Mesenchymal stem cell (in vitro differentiated cells and primary cell): Measurements from ENCODE around the gene OTULIN.

Experiments
- DNase-seq: peaks from one replicate; pipeline ENCODE4 v3.0.0-alpha.2; 2013
- H2AFZ ChIP-seq: one replicate; pipeline ENCODE4 v1.6.1; 2013; ENCODE audit warnings: low read depth, mild to moderate bottlenecking, control low read depth, inconsistent platforms, low read length, moderate library complexity
- H2AK5ac ChIP-seq: 2 replicates; pipeline ENCODE4 v1.6.1; 2013; ENCODE audit warnings: low read length, moderate library complexity, mild to moderate bottlenecking, inconsistent platforms; ENCODE audit not compliant: severe bottlenecking
- H2BK120ac ChIP-seq: one replicate; pipeline ENCODE4 v1.6.1; 2013; ENCODE audit warnings: low read depth, mild to moderate bottlenecking, inconsistent platforms, low read length, moderate library complexity
- H2BK12ac ChIP-seq, 2 experiments: one replicate each; pipeline ENCODE4 v1.6.1; 2013; ENCODE audit warnings: inconsistent platforms in 2 of 2, low read length in 2 of 2, mild to moderate bottlenecking in 2 of 2, moderate library complexity in 2 of 2, control low read depth in 1 of 2
- H2BK15ac ChIP-seq: one replicate; pipeline ENCODE4 v1.6.1; 2013; ENCODE audit warnings: mild to moderate bottlenecking, low read depth, inconsistent platforms; ENCODE audit not compliant: poor library complexity, severe bottlenecking
- H2BK5ac ChIP-seq: 2 replicates; pipeline ENCODE4 v1.6.1; 2013; ENCODE audit warnings: low read depth, mild to moderate bottlenecking, low read length, control low read depth, inconsistent platforms; ENCODE audit not compliant: poor library complexity, severe bottlenecking
- H3K14ac ChIP-seq, 2 experiments: one replicate each; pipeline ENCODE4 v1.6.1; 2013; ENCODE audit warnings: inconsistent platforms in 2 of 2, low read length in 2 of 2, control low read depth in 1 of 2, mild to moderate bottlenecking in 1 of 2, moderate library complexity in 1 of 2
- H3K18ac ChIP-seq, 2 experiments: one replicate each; pipeline ENCODE4 v1.6.1; 2013; ENCODE audit warnings: inconsistent platforms in 2 of 2, low read length in 2 of 2, control low read depth in 1 of 2, low read depth in 1 of 2, mild to moderate bottlenecking in 1 of 2
- H3K23ac ChIP-seq, 2 experiments: one replicate each; pipeline ENCODE4 v1.6.1; 2013; ENCODE audit warnings: inconsistent platforms in 2 of 2, low read length in 2 of 2, mild to moderate bottlenecking in 2 of 2, moderate library complexity in 2 of 2, control low read depth in 1 of 2
- H3K27ac ChIP-seq: 2 replicates; pipeline ENCODE4 v1.5.1; 2013; ENCODE audit warnings: mild to moderate bottlenecking, moderate library complexity, low read length, control low read depth, inconsistent platforms; ENCODE audit not compliant: poor library complexity, severe bottlenecking
- H3K27me3 ChIP-seq, 2 experiments: 2 replicates each; pipeline versions ENCODE4 v1.6.1 to v1.7.0; 2013; ENCODE audit warnings: low read length in 2 of 2, mild to moderate bottlenecking in 2 of 2, moderate library complexity in 2 of 2, control low read depth in 1 of 2, inconsistent platforms in 1 of 2; ENCODE audit not compliant: control insufficient read depth in 1 of 2, insufficient read depth in 1 of 2
- H3K36me3 ChIP-seq, 2 experiments: 2 replicates each; pipeline versions ENCODE4 v1.6.1 to v1.7.0; 2013; ENCODE audit warnings: low read length in 2 of 2, control low read depth in 1 of 2, inconsistent platforms in 1 of 2, low read depth in 1 of 2, mild to moderate bottlenecking in 1 of 2; ENCODE audit not compliant: insufficient read depth in 2 of 2, control insufficient read depth in 1 of 2
- H3K4ac ChIP-seq, 2 experiments: one replicate each; pipeline ENCODE4 v1.6.1; 2013; ENCODE audit warnings: inconsistent platforms in 2 of 2, low read length in 2 of 2, mild to moderate bottlenecking in 2 of 2, moderate library complexity in 2 of 2, control low read depth in 1 of 2, low read depth in 1 of 2
- H3K4me1 ChIP-seq: 2 replicates; pipeline ENCODE4 v1.6.1; 2013; ENCODE audit warnings: low read depth, low read length, control low read depth; ENCODE audit not compliant: control insufficient read depth, insufficient read depth
- H3K4me2 ChIP-seq: 2 replicates; pipeline ENCODE4 v1.6.1; 2013; ENCODE audit warnings: low read length, mild to moderate bottlenecking, inconsistent platforms; ENCODE audit not compliant: poor library complexity, severe bottlenecking
- H3K4me3 ChIP-seq, 2 experiments: 2 replicates each; pipeline versions ENCODE4 v1.5.1 to v1.7.0; 2013; ENCODE audit warnings: low read length in 2 of 2, mild to moderate bottlenecking in 2 of 2, control low read depth in 1 of 2, low read depth in 1 of 2; ENCODE audit not compliant: insufficient read depth in 1 of 2
- H3K79me1 ChIP-seq: replicated peaks from 2 replicates; pipeline ENCODE4 v1.6.1; 2013; ENCODE audit warnings: mild to moderate bottlenecking, control low read depth, low read length, inconsistent platforms; ENCODE audit not compliant: poor library complexity, severe bottlenecking
- H3K9ac ChIP-seq: 2 replicates; pipeline ENCODE4 v1.7.0; 2013; ENCODE audit warnings: mild to moderate bottlenecking, low read length, moderate library complexity
- H3K9me3 ChIP-seq: 2 replicates; pipeline ENCODE4 v1.7.0; 2013; ENCODE audit warnings: mild to moderate bottlenecking, low read length; ENCODE audit not compliant: control insufficient read depth
- H4K8ac ChIP-seq: one replicate; pipeline ENCODE4 v1.6.1; 2013; ENCODE audit warnings: inconsistent platforms, mild to moderate bottlenecking, low read length, moderate library complexity
- H4K91ac ChIP-seq: one replicate; pipeline ENCODE4 v1.6.1; 2013; ENCODE audit warnings: mild to moderate bottlenecking, low read length, inconsistent platforms
- WGBS: methylation state at CpG from one replicate; pipeline ENCODE4 v1.1.7; 2013; ENCODE audit warnings: mixed read lengths; 5-methylcytosine and 5-hydroxymethylcytosine counted together

Gene OTULIN

GRCh38 chr5:14665101-14665822 lies 744 bp downstream of the OTULIN start:
- H3K36me3 ChIP-seq, result peaks cover 0 to 13% of the 10 kb centered on the region in 2 experiments
- no peak overlapping the region for H2AK5ac ChIP-seq
- WGBS, result 8% methylated on average over 17 of the region's 21 CpGs
- no peak overlapping the region for H4K91ac ChIP-seq
- H2BK5ac ChIP-seq, result no peak overlapping the region
- peak overlapping the region in 1 of 2 experiments; percentile 66 for H3K23ac ChIP-seq
- no peak overlapping the region for H2BK12ac ChIP-seq
- H3K18ac ChIP-seq, result peak overlapping the region; percentile 89 to 92
- H3K27me3 ChIP-seq, result no peaks in the 10 kb centered on the region
- no peak overlapping the region for H4K8ac ChIP-seq
- H3K14ac ChIP-seq, result no peak overlapping the region
- H3K4ac ChIP-seq, result no peak overlapping the region
- H2BK120ac ChIP-seq, result peak overlapping the region; percentile 85
- H3K9me3 ChIP-seq, result no peaks in the 10 kb centered on the region
- peak overlapping the region; percentile 15 for H2BK15ac ChIP-seq
- H3K79me1 ChIP-seq, result peaks cover 14% of the 10 kb centered on the region
- H3K27ac ChIP-seq, result peak overlapping the region; percentile 33
- peak overlapping the region; percentile 91 for H3K4me2 ChIP-seq
- H2AFZ ChIP-seq, result no peak overlapping the region
- H3K4me1 ChIP-seq, result peaks cover 8% of the 10 kb centered on the region
- peak overlapping the region; percentile 94 for H3K9ac ChIP-seq
- DNase-seq, result peak; percentile 41
- H3K4me3 ChIP-seq, result peak overlapping the region; percentile 85 to 88

DNA sequence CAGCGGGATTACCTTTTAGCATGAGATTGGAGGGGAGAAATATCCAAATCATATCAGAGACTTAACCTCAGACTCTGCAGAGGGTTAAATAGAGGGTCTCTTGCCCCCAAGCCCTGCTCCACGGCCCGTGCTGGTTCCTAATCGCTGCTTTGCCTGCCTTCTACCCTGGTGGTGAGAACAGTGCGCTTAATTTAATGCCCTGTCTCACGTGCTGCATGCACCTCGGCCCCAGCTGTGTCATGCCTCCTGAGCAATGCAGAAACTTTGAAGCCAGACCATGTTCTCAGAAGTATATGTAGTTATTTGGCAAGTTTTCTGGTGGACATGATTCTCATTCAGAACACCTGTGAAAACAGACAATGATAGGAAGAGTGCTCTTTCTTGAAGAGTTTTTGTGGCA lies 1.4 kb downstream of the OTULIN start:
- Histone ChIP-seq H3K9ac (peak overlapping the region; percentile 94), H3K4me1 (peaks cover 8% of the 10 kb centered on the region), H2BK15ac (no peak overlapping the region), H3K36me3 (peaks cover 0 to 13% of the 10 kb centered on the region in 2 experiments), H2BK12ac (no peak overlapping the region), H3K27me3 (no peaks in the 10 kb centered on the region), H3K79me1 (peaks cover 16% of the 10 kb centered on the region), H2AK5ac (no peak overlapping the region), H3K27ac (no peak overlapping the region), H3K18ac (no peak overlapping the region), H2AFZ (no peak overlapping the region), H3K4ac (no peak overlapping the region), H4K91ac (no peak overlapping the region), H4K8ac (no peak overlapping the region), H2BK120ac (no peak overlapping the region), H2BK5ac (no peak overlapping the region), H3K14ac (no peak overlapping the region), H3K4me3 (peak overlapping the region in 1 of 2 experiments; percentile 85), H3K4me2 (peak overlapping the region; percentile 91), H3K23ac (no peak overlapping the region), H3K9me3 (no peaks in the 10 kb centered on the region)
- WGBS, result 65% methylated on average over 7 of the region's 7 CpGs
- peak; percentile 44 for DNase-seq

GRCh38 chr5:14666357-14666756 lies 1.8 kb downstream of the OTULIN start:
- Histone ChIP-seq H3K9ac (peak overlapping the region; percentile 94), H2AK5ac (no peak overlapping the region), H3K4me1 (peaks cover 8% of the 10 kb centered on the region), H3K18ac (no peak overlapping the region), H3K4ac (no peak overlapping the region), H3K27me3 (no peaks in the 10 kb centered on the region), H3K36me3 (peaks cover 0 to 13% of the 10 kb centered on the region in 2 experiments), H4K91ac (no peak overlapping the region), H2BK15ac (no peak overlapping the region), H3K4me2 (peak overlapping the region; percentile 91), H3K4me3 (peak overlapping the region in 1 of 2 experiments; percentile 85), H3K27ac (no peak overlapping the region), H3K14ac (no peak overlapping the region), H2AFZ (no peak overlapping the region), H2BK5ac (no peak overlapping the region), H4K8ac (no peak overlapping the region), H2BK12ac (no peak overlapping the region), H3K79me1 (peaks cover 17% of the 10 kb centered on the region), H3K23ac (no peak overlapping the region), H2BK120ac (no peak overlapping the region), H3K9me3 (no peaks in the 10 kb centered on the region)
- no peak for DNase-seq
- WGBS, result no CpG with 5 or more reads among the region's 2 CpGs

GRCh38 chr5:14667290-14667689 lies 2.8 kb downstream of the OTULIN start:
- H3K27me3 ChIP-seq, result no peaks in the 10 kb centered on the region
- H3K4me2 ChIP-seq, result no peak overlapping the region
- no peak overlapping the region for H3K4me3 ChIP-seq
- H3K14ac ChIP-seq, result no peak overlapping the region
- no peak overlapping the region for H2BK12ac ChIP-seq
- H3K18ac ChIP-seq, result no peak overlapping the region
- H2AK5ac ChIP-seq, result no peak overlapping the region
- H2BK15ac ChIP-seq, result no peak overlapping the region
- no peak overlapping the region for H3K9ac ChIP-seq
- H3K27ac ChIP-seq, result no peak overlapping the region
- no peak overlapping the region for H4K8ac ChIP-seq
- no peak overlapping the region for H4K91ac ChIP-seq
- DNase-seq, result no peak
- no peak overlapping the region for H2BK120ac ChIP-seq
- 93% methylated on average over 8 of the region's 8 CpGs for WGBS
- H3K9me3 ChIP-seq, result no peaks in the 10 kb centered on the region
- H3K36me3 ChIP-seq, result peaks cover 0 to 9% of the 10 kb centered on the region in 2 experiments
- no peak overlapping the region for H3K23ac ChIP-seq
- H2AFZ ChIP-seq, result no peak overlapping the region
- H3K79me1 ChIP-seq, result peaks cover 16% of the 10 kb centered on the region
- no peak overlapping the region for H2BK5ac ChIP-seq
- H3K4ac ChIP-seq, result no peak overlapping the region
- H3K4me1 ChIP-seq, result peaks cover 9% of the 10 kb centered on the region
